HK-2 (cell line): ENCODE results near the gene EED.
"Not testable (repeated sequence)": the region's sequence is repeated elsewhere in the genome, so short reads cannot be mapped to it uniquely, and the experiment has no call there.

Experiments
- DNase-seq: peaks from one replicate; pipeline ENCODE4 v3.0.0-alpha.2; 2018; ENCODE audit not compliant: unreplicated experiment

The EED gene

DNA sequence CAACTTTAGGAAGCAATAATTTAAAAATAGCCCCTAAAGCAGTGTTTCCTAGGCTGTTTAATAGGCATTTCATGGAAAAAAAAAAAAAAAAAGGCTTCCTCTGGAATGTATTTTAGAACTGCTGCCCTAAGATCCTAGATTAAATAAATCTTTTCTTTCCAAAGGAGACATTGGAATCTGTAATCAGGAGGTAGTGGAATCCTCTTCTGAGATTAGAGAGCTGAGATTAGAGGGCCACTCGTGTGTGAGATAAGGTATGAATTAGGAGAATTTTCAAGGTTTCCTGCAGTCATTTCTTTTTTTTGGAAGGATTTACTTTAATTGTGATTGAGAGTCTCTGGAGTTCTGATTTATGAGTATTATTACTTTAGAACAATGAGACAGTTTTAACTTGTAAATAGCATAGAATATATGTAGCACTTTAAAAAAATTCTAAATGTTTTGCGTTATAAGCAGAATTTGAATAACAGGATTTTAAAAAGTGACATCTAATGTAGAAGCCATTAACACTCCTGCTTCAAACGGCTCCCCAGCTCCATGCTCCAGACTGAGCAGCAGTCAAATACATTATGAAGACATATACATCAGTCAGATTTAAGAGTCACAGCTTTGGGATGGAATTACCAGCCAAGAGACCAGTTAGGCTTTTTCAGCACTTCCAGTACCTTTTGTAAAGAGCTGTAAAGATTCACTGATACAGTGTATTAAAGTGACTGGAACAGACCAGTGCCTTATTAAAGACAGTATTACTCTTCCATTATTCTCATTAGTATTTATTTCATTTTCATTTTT lies 5.0 kb downstream of the EED start:
- DNase-seq, result no peak

DNA sequence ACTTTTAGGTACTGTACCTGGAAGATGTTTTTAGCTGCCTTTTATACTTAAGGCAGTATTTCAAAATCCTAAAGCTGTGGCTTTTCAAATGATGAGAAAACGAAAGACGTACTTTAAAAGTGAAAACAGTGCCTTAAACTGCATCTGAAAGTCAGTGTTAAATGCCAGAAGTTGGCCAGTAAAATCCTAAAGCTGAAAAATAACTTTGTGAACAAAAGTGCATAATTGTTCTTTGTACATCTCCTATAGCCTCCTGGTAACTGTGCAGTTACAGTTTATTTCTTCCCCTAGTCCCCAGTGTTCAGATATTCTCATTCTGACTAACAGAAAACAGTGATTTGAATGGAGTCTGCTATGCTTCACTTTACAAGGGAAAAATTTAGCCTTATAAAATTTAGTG lies 6.8 kb downstream of the EED start:
- DNase-seq, result no peak

DNA sequence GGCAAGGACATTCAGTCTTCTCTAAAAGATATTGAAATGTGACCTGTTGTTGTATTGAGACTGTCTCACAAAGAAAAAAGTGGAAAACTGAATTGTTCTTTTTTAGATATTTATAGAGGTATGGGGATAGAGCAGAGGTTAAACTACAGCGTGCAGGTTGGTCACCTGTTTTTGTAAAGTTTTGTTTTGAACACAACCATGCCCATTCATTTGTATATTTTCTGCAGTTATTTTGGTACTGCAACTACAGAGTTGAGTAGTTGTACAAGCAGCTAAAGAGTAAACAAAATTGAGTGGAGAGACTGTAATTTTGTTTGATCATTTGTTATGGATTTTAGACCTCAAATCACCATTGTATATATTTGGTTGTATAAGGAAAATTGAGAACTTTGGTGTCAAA lies 11.3 kb downstream of the EED start:
- no peak for DNase-seq

DNA sequence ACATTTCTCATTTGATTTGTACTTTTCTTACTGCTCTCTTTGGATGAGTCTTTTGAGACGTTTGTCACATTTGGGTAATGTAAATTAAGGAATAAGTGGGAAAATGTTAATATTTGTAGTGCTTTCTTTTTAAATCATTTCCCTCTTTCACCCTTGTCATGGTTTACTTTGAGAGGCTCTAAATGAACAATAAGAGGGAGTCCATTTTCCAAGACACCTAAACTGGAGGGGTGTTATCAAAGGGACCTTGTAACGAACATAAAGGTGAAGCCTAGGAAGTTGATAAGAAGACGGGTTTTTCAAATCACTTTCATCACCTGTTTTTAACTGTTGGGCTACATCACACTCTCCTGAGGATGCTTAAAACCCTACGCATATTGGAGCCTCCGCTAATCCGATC lies 12.1 kb downstream of the EED start:
- DNase-seq, result no peak

DNA sequence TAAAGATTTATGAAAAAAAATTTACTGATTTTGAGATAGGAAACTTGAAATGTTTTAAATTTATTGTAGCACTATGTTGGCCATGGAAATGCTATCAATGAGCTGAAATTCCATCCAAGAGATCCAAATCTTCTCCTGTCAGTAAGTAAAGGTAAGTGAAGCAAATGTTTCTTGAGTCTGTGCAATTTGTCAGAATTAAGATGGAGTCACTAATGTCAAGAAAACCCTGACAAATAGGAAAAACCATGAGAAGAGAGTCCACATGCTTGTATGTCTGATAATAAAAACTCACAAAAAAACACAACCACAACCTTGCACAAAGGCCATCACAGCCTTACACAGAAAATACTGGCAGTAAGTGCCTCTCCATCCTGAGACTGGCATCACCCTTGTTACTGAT lies 12.9 kb downstream of the EED start:
- DNase-seq, result no peak

DNA sequence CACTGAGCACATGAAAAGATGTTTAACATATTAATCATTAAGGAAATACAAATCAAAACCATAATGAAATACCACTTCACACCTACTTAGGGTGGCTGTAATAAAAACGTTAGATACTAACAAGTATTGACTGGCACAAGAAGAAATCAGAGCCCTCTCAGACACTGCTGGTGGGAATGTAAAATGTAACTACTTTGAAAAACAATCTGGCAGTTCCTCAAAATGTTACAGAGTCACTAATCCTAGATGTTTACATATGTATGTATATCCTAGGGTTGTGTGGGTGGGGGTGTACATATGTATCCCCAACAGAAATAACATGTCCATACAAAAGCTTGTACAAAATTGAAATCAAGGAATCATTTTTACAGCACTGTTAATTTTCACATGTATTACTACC lies 15.2 kb downstream of the EED start:
- DNase-seq, result no peak

DNA sequence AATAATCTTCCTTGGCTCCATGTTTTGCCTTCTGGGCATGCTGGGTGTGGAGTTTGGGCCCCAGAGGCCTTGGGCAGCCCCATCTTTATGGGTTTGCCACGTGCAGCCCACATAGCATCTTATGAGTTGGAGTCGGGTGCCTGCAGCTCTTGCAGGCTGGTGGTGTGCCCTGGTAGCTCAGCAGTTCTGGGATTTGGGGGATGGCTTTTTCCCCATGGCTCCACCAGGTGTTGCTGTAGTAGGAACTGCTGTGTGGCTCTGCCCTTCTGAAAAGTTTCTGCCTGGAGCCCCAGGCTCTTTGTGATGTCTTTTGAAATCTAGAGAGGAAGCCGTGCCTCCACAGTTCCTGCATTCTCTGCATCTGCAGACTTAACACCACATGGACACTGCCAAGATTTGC lies 16.8 kb downstream of the EED start:
- no peak for DNase-seq

DNA sequence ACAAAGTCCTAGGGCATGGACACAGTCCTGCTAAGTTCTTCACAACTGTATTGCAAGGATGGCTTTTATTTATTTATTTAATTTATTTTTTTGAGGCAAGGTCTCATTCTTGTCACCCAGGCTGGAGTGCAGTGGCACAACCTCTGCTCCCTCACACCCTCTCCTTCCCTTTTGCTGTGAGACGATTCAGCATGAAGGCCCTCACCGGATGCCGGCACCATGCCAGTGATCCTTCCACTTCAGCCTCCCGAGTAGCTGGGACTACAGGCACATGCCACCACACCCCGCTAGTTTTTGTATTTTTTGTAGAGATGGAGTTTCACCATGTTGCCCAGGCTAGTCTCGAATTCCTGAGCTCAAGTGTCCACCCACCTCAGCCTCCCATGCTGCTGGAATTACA lies 17.8 kb downstream of the EED start:
- DNase-seq, result no peak

DNA sequence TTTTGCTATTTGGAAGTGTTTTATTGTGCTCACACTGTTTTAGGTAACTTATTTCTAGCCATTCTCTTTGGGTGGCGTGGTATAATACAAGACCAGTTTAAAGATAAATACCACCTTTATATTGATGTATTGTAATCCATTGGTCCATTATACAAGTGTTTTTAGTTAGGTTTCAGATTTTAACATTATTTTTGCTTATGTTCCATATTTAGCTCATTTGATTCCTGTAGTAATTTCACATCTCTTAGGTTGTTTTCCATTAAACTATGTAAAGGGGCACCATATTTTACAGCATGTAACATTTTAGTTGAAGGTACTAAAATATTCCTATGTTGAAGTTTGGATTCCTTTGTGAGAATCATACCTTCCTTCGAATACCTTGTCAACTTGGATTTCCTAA lies 20.1 kb downstream of the EED start:
- DNase-seq, result no peak

DNA sequence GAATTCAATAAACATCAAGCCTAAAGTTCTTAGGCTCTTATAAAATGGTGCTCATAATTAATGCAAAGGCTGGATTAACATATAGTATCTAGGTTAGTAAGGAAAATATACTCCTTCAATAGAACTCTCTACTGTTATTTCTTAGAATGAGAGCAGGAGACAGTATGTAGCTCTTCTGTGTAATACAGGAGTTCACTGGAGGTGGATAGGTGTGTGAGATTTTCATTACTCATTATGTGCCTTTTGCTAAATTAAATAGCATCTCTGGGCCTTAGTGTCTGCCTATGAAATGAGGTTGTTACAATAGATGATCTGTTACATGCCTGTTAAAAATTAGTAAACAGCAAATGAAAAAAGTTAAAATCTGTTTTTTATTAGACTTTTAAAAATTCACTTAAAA lies 20.6 kb downstream of the EED start:
- no peak for DNase-seq

DNA sequence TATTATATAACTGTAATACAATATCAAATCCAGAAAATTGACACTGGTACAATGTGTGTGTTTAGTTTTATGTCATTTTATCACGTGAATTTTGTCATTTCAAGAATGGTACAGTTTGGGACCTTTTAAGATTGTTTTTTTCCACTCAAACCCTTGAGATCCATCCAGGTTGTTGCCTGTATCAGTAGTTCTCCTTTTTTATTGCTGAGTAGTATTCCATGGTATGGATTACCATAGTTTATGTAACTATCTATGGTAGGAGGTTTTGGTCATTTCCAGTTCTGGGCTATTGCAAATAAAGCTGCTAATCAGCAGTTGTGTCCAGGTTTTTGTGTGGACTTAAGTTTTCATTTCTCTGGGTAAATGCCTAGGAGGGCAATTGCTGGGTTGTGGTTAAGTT lies 25.1 kb downstream of the EED start:
- no peak for DNase-seq

DNA sequence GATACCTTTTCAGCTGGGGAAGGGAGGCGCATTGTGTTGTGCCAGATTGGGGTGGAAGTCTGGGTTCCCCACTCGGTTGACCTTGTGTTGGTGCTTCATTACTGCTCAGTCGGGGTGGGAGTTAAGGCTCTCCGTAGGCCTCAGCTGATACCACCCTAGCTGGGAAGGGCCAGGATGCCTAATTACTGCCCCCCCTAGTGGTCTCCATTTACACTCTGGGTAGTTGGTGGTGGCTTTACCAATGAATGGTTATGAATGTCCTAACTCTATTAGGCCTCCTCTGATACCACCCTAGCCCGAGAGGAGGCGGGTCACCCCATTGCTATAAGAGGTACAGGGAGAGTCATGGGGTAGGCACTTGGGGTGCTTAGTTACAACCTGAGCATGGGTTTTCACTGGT lies 29.9 kb downstream of the EED start:
- DNase-seq, result no peak

DNA sequence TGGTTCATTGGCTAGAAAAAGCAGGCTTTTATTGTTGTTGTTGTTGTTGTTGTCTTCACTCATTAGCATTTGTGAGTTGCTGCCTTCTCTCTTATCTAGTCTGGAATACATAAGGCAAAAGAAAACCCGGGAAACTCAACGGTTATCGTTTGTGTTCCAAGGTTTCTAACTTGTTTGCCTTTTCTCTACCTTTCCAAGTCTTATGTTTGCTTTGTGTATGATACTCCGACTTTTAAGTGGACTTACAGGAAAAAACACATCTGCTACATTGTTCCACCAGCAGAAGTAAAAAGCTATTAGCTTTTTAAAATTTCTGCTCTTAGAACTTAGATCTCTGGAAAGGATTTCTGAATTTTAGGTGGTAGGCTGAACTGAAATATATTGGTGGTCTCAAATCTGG lies 30.4 kb downstream of the EED start:
- no peak for DNase-seq

DNA sequence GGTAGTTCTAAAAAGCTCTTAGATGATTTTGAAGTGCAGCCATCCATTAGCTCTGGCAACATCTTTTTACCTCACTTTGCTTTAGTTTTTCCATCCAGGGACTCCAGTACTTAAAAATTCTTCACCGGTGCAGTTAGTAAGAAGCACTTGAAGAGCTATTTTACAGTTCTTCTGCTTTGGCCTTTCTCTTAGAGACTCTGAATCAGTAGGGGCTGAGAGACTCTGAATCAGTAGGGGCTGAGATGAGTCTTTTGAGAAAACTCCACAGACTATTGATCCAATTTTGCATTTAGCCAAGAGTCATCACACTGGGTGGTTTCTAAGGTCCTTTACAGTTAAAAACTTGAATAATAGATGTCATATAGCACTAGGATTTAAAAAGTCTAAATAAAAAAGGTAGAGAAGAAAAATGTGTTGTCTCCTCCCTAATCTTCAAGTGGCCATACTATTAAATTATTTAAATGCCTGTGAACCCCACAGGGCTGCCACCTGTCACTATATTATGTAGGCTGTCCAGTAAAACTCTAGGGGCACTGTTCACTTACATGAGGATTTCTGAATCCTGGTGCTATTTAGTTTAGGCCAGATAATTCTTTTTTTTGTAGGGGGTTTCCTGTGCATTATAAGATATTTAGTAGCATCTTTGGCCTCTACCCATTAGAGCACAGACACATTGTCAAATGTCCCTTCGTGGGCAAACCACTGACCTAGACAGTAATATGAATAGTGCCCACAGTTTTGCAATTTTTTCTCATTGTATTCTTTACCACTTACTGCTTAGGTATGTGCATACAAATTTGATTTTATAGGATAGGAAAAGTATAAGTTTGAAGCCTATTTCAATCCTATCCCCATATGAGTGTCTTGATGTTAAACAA lies 31.2 kb downstream of the EED start:
- no peak for DNase-seq

DNA sequence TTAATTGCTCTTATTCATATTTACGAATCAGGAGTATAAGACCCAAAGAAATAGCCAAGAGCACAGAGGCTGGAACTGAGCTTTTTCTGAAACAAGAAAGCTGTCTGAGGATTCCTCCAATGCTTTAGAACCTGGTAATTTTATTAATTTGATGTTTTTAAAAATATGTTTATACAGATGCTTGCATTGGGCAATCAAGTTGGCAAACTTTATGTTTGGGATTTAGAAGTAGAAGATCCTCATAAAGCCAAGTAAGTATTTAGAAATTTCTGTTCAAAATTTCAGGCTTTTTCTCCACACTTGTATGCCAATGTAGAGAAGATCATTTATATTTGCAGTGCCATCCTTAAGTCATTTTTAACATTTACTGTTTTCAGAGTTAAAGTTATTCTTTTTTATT lies 33.2 kb downstream of the EED start:
- no peak for DNase-seq

DNA sequence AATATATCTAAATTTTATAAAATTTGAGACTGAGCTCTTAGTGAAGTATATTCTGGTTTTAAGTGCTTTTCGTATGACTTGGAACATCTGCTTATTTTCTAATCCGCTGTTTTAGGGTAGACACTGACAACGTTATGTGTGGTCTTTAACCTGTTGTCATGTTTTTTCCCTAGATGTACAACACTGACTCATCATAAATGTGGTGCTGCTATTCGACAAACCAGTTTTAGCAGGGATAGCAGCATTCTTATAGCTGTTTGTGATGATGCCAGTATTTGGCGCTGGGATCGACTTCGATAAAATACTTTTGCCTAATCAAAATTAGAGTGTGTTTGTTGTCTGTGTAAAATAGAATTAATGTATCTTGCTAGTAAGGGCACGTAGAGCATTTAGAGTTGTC lies 33.7 kb downstream of the EED start:
- DNase-seq, result no peak

DNA sequence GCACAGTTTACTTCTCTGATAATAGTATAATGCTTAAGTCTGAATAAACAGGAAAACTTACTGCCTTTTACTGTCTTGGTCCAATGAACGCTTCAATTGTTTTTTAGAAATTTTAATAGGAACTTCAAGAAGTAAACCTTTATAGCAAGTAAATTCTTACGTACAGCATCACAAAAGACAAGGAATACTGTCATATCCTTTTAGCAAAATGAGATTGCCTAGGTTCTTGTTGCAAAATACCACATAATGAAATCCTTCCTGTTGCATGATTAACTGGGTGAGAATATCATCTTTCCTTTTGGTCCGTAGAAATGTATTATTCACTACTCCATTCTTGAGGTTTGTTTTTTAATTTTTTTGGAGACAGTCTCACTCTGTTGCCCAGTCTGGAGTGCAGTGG lies 35.2 kb downstream of the EED start:
- no peak for DNase-seq

DNA sequence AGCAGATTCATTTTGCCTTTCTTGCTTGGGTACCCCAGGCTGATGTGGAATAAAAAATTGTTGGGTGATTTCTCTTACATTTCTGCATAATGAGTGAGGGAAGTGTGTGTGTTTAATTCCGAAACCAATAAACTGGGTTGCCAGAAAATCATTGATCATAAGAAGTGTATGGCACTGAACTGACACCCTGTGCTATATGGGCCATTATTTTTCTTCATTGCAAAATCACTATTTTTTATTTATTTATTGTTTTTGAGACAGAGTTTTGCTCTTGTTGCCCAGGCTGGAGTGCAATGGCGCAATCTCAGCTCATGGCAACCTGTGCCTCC lies 42.9 kb downstream of the EED start:
- no peak for DNase-seq

DNA sequence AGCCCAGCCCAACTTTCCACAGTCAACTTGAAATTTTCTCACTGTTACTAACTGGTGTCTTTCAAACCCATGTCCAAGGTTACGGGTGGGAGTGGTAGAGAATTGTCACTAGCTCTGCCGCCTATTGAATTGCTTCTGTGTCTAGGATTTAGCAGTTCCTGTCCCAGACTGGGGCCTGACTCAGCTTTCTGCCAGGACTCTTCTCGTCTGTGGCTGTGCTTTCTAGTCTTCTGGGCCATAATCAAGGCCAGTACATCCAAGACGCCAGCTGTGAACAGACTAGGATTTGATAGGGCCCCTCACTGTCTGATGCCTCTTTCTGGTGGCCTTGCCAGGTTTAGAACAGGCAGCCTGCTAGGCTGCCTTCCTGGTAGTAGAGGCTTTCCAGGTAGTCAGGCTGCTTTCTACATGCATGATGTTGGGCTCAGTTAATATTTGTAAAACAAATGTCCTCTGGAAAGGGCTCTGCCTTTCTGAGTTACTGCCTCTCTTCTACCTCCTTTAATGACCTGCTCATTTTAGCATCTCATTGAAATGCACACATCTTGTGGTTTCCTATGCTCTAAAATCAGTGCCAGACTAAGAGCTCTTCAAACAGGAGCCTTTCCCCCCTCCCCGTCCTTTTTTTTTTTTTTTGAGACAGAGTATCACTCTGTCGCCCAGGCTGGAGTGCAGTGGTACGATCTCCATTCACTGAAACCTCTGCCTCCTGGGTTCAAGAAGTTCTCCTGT lies 44.4 kb downstream of the EED start:
- DNase-seq, result no peak

DNA sequence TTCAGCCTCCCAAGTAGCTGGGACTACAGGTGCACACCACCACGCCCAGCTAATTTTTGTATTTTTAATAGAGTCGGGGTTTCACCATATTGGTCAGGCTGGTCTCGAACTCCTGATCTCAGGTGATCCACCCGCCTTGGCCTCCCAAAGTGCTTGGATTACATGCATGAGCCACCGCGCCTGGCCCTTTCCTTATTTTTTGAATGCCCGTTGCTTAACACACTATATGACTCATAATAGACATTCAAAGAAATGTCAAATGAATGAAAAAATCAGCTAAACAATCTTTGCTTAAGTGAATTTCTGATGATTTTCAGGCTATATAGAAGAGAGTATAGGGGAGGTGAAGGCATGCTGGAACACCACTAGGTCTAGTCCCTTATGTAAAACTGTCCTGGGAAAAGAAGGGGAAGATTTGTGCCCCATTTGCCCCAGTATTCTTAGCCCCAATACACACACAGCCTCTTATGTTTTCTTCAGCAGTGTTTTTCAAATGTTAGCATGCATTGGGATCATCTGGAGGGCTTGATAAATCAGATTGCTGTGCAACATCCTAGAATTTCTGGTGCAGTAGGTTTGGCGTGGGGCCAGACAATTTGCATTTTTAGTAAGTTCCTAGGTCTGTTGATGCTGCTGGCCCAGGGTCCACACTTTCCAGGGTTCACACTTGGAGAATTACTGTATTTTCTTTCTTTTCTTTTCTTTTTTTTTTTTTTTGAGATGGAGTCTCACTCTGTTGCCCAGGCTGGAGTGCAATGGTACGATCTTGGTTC lies 45.1 kb downstream of the EED start:
- not testable (repeated sequence) for DNase-seq

DNA sequence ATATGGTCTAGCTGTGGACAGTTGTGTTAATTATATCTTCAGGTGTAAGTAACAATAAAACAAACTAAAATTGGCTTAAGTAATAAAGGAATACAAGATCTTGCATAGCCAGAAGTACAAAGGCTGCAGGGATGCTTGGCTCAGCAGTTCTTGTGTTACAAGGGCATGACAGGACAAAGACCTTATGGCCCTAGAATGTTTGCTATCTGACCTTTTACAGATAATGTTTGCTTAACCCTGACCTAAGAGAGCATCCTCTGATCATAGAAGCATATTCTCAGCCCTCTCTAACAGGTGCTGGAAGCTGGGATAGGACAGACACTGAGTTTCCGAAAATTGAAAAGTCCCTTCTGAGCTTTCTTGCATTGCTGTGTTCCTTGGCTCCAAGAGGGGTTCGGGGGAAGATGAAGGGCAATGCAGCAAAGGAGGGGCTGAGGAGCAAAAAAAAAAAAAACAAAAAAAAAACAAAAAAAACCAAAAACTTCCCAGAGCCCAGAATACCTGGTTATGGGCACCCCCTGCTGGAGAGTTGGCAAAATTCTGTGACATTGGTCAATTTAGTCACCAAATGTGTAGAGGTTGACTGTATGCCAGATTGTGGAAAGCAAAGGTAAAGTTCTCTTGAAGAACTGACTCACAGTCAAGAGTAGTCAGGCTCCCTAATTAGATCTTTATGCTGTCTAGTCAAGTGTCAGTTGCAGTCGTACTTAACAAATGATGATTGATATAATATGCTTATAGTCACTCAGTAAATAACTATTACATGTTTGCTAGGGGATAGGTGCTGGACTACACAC lies 47.1 kb downstream of the EED start:
- peak; percentile 11 for DNase-seq
